SKM-1 (cell line): ENCODE data around the gene GLCCI1.

Experiments
- DNase-seq: peaks from one replicate; lab custom pipeline; 2025; ENCODE audit not compliant: unreplicated experiment; lab: John Stamatoyannopoulos, UW

Gene GLCCI1

GRCh38 chr7:7959979-7960670 lies 8.5 kb upstream of the GLCCI1 start:
- no peak for DNase-seq

- DNase-seq = no peak
These were observed 5.7 kb upstream of the GLCCI1 start for GRCh38 chr7:7962851-7963250.

DNA sequence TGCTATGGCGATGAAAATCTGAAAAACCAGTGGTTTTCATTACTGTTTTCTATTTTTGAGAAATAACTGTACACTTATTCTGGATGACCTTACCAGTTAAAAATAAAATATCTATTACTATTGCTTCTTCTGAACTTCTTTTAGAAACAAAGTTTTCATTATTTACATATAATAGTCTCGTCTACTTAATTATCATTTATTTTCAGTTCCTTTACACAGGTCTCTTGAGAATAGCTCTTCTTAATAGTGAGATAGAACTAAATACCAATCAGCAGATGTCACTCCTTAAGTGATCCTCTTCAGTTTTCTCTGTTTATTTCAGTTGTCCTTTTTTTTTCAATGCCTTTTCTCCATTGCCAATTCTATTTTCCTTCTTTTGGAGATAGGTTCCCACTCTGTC lies 4.3 kb upstream of the GLCCI1 start:
- DNase-seq = no peak

DNA sequence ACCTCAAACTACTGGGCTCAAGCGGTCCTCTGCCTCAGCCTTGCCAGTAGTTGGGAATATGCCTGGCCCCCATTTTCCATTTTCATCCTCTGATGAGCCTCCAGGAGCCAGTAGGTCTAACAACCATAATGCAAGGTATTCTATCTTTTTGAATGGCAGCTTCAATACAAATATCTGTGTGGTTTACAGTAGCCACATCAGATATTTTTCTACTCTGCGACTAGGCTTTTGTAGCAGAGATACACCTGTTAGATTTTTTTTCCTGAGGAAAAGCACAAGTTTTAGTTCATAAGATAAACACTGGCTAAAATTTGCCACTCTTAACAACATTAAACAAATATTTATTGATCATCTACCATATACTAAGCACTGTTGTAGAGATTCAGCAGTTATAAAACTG lies 3.9 kb upstream of the GLCCI1 start:
- DNase-seq = no peak

- DNase-seq = no peak
These were observed 3.3 kb upstream of the GLCCI1 start for GRCh38 chr7:7965301-7965700.

- no peak for DNase-seq
These were observed 2.4 kb upstream of the GLCCI1 start for GRCh38 chr7:7966141-7966734.

GRCh38 chr7:7967886-7968543 lies 581 bp upstream of the GLCCI1 start:
- no peak for DNase-seq

GRCh38 chr7:7969306-7970236 lies 975 bp downstream of the GLCCI1 start:
- no peak for DNase-seq

- no peak for DNase-seq
These were observed 1.6 kb downstream of the GLCCI1 start for GRCh38 chr7:7970237-7970530.

DNA sequence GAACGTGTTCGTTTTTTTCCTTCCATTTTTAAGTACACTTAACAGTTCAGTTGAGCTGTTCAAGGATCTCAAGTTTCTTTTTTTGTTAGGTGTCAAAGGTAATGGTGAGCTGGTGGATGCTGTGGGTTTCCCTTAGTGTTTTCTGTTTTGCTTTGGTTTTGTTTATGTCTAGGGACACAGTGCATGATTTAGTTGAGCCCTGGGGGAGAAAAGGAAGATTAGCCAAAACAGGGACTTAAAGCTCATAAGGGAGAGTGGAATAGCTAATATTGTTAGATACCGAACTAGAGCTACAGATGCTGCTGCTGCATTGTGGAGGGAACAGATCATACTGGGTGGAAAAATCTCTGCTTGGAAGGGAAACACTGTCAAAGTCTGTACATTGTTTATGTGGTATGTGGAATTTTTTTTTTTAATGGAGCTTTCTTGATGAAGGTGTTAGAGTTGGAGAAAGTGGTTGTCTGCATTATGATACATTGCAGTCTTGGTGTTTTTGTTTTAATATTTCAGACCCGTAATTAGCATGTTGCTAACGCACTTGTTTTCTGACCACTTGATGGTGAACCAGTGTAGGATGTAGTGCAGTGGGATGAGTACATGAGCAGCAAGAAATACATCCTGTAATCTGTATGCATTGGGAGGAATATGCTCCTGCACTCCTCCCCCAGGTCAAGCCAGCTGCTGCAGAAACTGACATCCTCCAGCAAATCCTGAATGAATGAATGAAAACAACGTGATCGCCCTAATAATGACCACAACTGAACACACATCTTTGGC lies 2.1 kb downstream of the GLCCI1 start:
- no peak for DNase-seq

- no peak for DNase-seq
These were observed 2.9 kb downstream of the GLCCI1 start for GRCh38 chr7:7971308-7972040.

DNA sequence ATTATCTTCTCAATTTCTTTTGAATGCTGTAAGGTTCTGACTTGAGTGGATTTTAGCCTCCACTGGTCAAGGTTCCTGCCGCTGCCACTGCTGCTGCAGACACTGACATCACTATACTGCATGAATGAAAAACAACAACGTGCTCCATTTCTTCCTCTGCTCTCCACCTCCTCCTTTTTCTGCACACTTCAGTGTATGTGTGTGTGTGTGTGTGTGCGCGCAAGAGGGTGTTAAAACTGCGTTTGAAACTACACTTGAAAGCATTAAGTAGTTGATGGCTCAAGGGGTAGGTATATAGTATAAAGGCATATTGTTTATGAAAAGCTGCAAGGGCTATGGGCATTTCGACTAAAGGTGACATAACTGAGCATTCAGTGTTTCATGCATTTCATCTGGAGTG lies 3.5 kb downstream of the GLCCI1 start:
- no peak for DNase-seq

DNA sequence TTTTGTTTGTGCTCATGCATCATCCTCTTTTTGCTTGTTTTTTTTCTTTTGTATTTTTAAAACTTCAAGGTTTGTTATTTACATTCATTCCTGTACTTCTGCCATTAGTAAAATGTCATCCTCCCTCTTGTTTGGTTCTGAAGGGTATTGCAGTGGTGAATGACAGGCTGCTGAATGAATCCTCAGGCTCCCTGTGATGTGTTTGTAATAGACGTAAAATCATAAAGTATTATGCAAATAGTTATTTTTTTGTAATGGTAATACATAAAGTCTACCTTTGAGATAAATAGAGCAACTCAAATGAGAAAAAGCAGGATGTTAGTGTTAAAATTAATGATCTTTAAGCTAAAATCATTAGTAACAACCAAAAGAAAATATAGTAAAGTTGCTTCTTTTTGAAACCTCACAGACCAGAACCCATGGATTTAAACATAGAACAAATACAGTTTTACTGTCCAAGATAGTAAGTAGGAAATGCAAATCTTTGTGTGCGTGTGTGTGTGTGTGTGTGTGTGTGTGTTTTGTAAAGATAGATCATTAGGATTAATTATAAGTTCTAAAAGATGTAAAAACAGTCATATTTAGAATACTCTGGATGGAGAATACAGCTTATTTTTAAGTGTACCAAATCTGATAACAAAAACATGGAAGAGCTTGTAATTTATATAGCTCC lies 4.5 kb downstream of the GLCCI1 start:
- no peak for DNase-seq

DNA sequence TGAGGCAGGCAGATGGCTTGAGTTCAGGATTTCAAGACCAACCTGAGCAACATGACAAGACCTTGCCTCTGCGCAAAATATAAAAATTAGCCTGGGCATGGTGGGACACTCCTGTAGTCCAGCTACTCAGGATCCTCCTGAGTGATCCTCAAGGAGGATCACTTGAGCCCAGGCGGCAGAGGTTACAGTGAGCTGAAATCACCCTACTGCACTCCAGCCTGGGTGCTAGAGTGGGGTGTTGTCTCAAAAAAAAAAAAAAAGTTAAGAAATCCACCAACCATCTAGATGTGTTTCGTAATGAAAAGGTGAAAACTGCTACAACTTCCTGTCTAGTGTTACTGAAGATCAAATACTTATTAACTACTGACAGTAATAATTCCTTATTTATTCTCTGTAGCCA lies 8.1 kb downstream of the GLCCI1 start:
- DNase-seq = no peak

GRCh38 chr7:7977774-7978173 lies 9.2 kb downstream of the GLCCI1 start:
- no peak for DNase-seq

GRCh38 chr7:7978860-7979259 lies 10.3 kb downstream of the GLCCI1 start:
- peak; percentile 42 for DNase-seq

- peak; percentile 65 for DNase-seq
These were observed 11.0 kb downstream of the GLCCI1 start for GRCh38 chr7:7979558-7979957.

- no peak for DNase-seq
These were observed 11.5 kb downstream of the GLCCI1 start for GRCh38 chr7:7980134-7980533.

- no peak for DNase-seq
These were observed 14.3 kb downstream of the GLCCI1 start for GRCh38 chr7:7982904-7983303.

DNA sequence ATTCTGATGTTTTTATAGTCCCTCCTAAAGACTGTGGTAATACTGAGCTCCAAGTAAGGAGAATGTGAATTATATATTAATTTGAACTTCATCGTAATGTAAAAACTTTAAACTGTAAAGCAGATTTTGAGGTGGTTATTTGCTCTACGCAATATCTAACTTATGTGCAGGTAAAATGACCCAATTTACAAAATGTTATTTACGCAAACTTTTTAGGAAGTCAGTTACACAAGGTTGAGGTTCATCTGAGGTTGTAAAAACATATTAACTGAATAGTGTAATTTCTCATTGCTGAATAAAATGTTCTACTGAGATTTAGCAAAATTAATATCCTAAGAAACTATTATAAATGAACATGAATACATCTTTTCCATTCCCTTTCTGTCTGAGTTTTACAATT lies 15.8 kb downstream of the GLCCI1 start:
- DNase-seq = no peak
